ENCODE data around the gene TRAM2. TPM values are rescaled to one million over a fixed set of nuclear protein-coding genes. Genes with fewer than 3 reads are reported as not detected.

TRAM2 gene
- total RNA-seq, 1 donor, result 196 TPM

GRCh38 chr6:52549428-52549827, 27.4 kb downstream of the TRAM2 start:
- H3K4me3 ChIP-seq (ENCODE audit: low read depth, low read length), result no peak overlapping the region
- no peak for DNase-seq (ENCODE audit: low read depth)
- no peak for TF ChIP-seq CTCF (IDR thresholded peaks at IDR 0.05; ENCODE audit: insufficient read depth, low read depth, low read length)

- no peak for TF ChIP-seq CTCF (IDR thresholded peaks at IDR 0.05; ENCODE audit: insufficient read depth, low read depth, low read length)
- H3K4me3 ChIP-seq (ENCODE audit: low read depth, low read length), result no peak overlapping the region
- DNase-seq (ENCODE audit: low read depth), result no peak
Measured at GRCh38 chr6:52548999-52549398, 27.9 kb downstream of the TRAM2 start.

GRCh38 chr6:52548353-52548713, 28.5 kb downstream of the TRAM2 start:
- H3K4me3 ChIP-seq (ENCODE audit: low read depth, low read length), result no peak overlapping the region
- TF ChIP-seq CTCF (IDR thresholded peaks at IDR 0.05; ENCODE audit: insufficient read depth, low read depth, low read length), result no peak
- no peak for DNase-seq (ENCODE audit: low read depth)

GRCh38 chr6:52547647-52548352, 29.1 kb downstream of the TRAM2 start:
- no peak for TF ChIP-seq CTCF (IDR thresholded peaks at IDR 0.05; ENCODE audit: insufficient read depth, low read depth, low read length)
- DNase-seq (ENCODE audit: low read depth), result peak; percentile 63
- no peak overlapping the region for H3K4me3 ChIP-seq (ENCODE audit: low read depth, low read length)

GRCh38 chr6:52546678-52547077, 30.2 kb downstream of the TRAM2 start:
- DNase-seq (ENCODE audit: low read depth), result no peak
- H3K4me3 ChIP-seq (ENCODE audit: low read depth, low read length), result no peak overlapping the region
- no peak for TF ChIP-seq CTCF (IDR thresholded peaks at IDR 0.05; ENCODE audit: insufficient read depth, low read depth, low read length)

GRCh38 chr6:52546192-52546591, 30.7 kb downstream of the TRAM2 start:
- H3K4me3 ChIP-seq (ENCODE audit: low read depth, low read length), result no peak overlapping the region
- TF ChIP-seq CTCF (IDR thresholded peaks at IDR 0.05; ENCODE audit: insufficient read depth, low read depth, low read length), result no peak
- DNase-seq (ENCODE audit: low read depth), result no peak

Measured in fibroblast of villous mesenchyme (primary cell).